AG04450 (cell line): Measurements from ENCODE around the gene CDH4. TPM values are rescaled to one million over a fixed set of nuclear protein-coding genes. Genes with fewer than 3 reads are reported as not detected.

Experiments used
- CTCF ChIA-PET: fragments of 300-600, 350-600 bp; formaldehyde crosslinking; extraction: SDS; loops from one replicate; lab custom pipeline; 2022; ENCODE audit warnings: antibody characterized with exemption, inconsistent platforms; lab: Charles Lee
- POLR2A ChIA-PET: fragments of 350-600 bp; formaldehyde crosslinking; extraction: SDS; loops from one replicate; lab custom pipeline; 2021; ENCODE audit warnings: antibody characterized with exemption, inconsistent platforms; lab: Yijun Ruan, JAX
- DNase-seq: peaks from one replicate; pipeline ENCODE4 v3.0.0-alpha.2; 2011; ENCODE audit warnings: low read depth, low spot score
- H3K27ac ChIP-seq: one replicate; pipeline ENCODE4 v1.5.1; 2012; ENCODE audit warnings: low read depth, low read length, control low read depth
- H3K27me3 ChIP-seq: one replicate; pipeline ENCODE4 v1.6.0; 2012; ENCODE audit warnings: low read length; ENCODE audit not compliant: control insufficient read depth, insufficient read depth
- H3K4me3 ChIP-seq: 2 replicates; pipeline ENCODE4 v1.5.1; 2011; ENCODE audit warnings: mild to moderate bottlenecking, low read depth, low read length, control low read depth
- H3K9me3 ChIP-seq: 2 replicates; pipeline ENCODE4 v1.5.1; 2012; ENCODE audit warnings: low read length; ENCODE audit not compliant: control insufficient read depth, insufficient read depth
- CTCF ChIP-seq: IDR thresholded peaks from 2 replicates; pipeline ENCODE4 v1.5.1; 2011; ENCODE audit warnings: low read depth, low read length, control low read depth, inconsistent platforms
- polyA plus RNA-seq: library from polyadenylated mRNA; depleted of rRNA; stranded (reverse); fragments of >200 nt; gene quantifications from 2 replicates; pipeline ENCODE4 v1.2.3, GENCODE V29; 2011

Gene CDH4
- polyA plus RNA-seq, 1 experiment: 1.6 TPM

- H3K4me3 ChIP-seq: no peak overlapping the region
- no peaks in the 10 kb centered on the region; the same call in 1 of the 2 replicates for H3K9me3 ChIP-seq
- peak overlapping the region; percentile 77 for H3K27ac ChIP-seq
- no peaks in the 10 kb centered on the region for H3K27me3 ChIP-seq
- POLR2A ChIA-PET: no interaction called here
- CTCF ChIA-PET: no interaction called here
- peak; percentile 30 for DNase-seq
- no peak for TF ChIP-seq CTCF
Measured at GRCh38 chr20:61437280-61438206, 185.5 kb downstream of the CDH4 start.

GRCh38 chr20:61438285-61438684, 186.2 kb downstream of the CDH4 start:
- DNase-seq: no peak
- ChIA-PET POLR2A (no interaction called here), CTCF (interaction anchor here (0.6 kb wide), 1 partner anchor 864 kb away, joined by 4 read pairs; no protein-coding TSS in a partner anchor)
- Histone ChIP-seq H3K9me3 (no peaks in the 10 kb centered on the region; the same call in 1 of the 2 replicates), H3K27ac (no peak overlapping the region), H3K4me3 (no peak overlapping the region), H3K27me3 (no peaks in the 10 kb centered on the region)
- no peak for TF ChIP-seq CTCF

GRCh38 chr20:61439251-61439650, 187.2 kb downstream of the CDH4 start:
- no peak for DNase-seq
- Histone ChIP-seq H3K4me3 (no peak overlapping the region), H3K27ac (no peak overlapping the region), H3K9me3 (no peaks in the 10 kb centered on the region; the same call in 1 of the 2 replicates), H3K27me3 (no peaks in the 10 kb centered on the region)
- ChIA-PET CTCF (no interaction called here), POLR2A (no interaction called here)
- TF ChIP-seq CTCF: no peak

GRCh38 chr20:61440548-61441055, 188.5 kb downstream of the CDH4 start:
- no peak for DNase-seq
- no peak overlapping the region for H3K4me3 ChIP-seq
- ChIA-PET POLR2A (no interaction called here), CTCF (no interaction called here)
- no peak for TF ChIP-seq CTCF
- no peak overlapping the region for H3K27ac ChIP-seq
- no peaks in the 10 kb centered on the region for H3K27me3 ChIP-seq
- H3K9me3 ChIP-seq: no peaks in the 10 kb centered on the region; the same call in 1 of the 2 replicates

- ChIA-PET CTCF (no interaction called here), POLR2A (no interaction called here)
- no peak for DNase-seq
- Histone ChIP-seq H3K4me3 (no peak overlapping the region), H3K27me3 (no peaks in the 10 kb centered on the region), H3K27ac (no peak overlapping the region), H3K9me3 (no peaks in the 10 kb centered on the region)
- TF ChIP-seq CTCF: no peak
Measured at GRCh38 chr20:61441537-61441936, 189.5 kb downstream of the CDH4 start.
